SK-N-SH (cell line): ENCODE data around the gene MGLL. TPM values are rescaled to one million over a fixed set of nuclear protein-coding genes. Genes with fewer than 3 reads are reported as not detected.

Source experiments
- CTCF ChIA-PET: fragments of 300-600, 350-600 bp; formaldehyde crosslinking; extraction: SDS; loops from one replicate; lab custom pipeline; 2021; lab: Yijun Ruan, JAX
- POLR2A ChIA-PET: fragments of 350-600 bp; sonication (Branson Sonifier 250); formaldehyde crosslinking; extraction: SDS; loops from one replicate; lab custom pipeline; 2020; ENCODE audit warnings: antibody characterized with exemption, inconsistent platforms; lab: Yijun Ruan, JAX
- DNase-seq: peaks from one replicate; pipeline ENCODE4 v3.0.0; 2012
- H2AFZ ChIP-seq: fragments of 200-600 bp; sonication (generic); 2 replicates; pipeline ENCODE4 v1.8.1; 2016; ENCODE audit warnings: antibody characterized with exemption, mild to moderate bottlenecking, low read depth
- H3F3A ChIP-seq: fragments of 200-600 bp; sonication (generic); replicated peaks from 2 replicates; pipeline ENCODE3; 2016; ENCODE audit warnings: antibody characterized with exemption, mild to moderate bottlenecking; ENCODE audit not compliant: insufficient read depth
- H3K27ac ChIP-seq, 2 experiments: fragments of 200-500 bp in 1 of 2; fragments of 200-600 bp in 1 of 2; sonication (Bioruptor generic) in 1 of 2; sonication (generic), shearing (Covaris generic) in 1 of 2; 2 replicates each; pipeline versions ENCODE4 v1.5.1 to v1.6.1; 2014 to 2016; ENCODE audit warnings: low read depth in 2 of 2, inconsistent platforms in 1 of 2, low read length in 1 of 2, mild to moderate bottlenecking in 1 of 2, mixed read lengths in 1 of 2
- H3K27me3 ChIP-seq: fragments of 200-600 bp; sonication (generic), shearing (Covaris generic); 2 replicates; pipeline ENCODE4 v1.6.1; 2016; ENCODE audit warnings: mixed run types; ENCODE audit not compliant: insufficient read depth
- H3K36me3 ChIP-seq, 2 experiments: fragments of 200-500 bp in 1 of 2; fragments of 200-600 bp in 1 of 2; sonication (Bioruptor generic) in 1 of 2; sonication (generic) in 1 of 2; replicated peaks in 1 of 2; 2 replicates each; pipeline versions ENCODE3 to v1.5.1; 2014 to 2016; ENCODE audit warnings: low read length in 1 of 2, mild to moderate bottlenecking in 1 of 2; ENCODE audit not compliant: insufficient read depth in 2 of 2, control insufficient read depth in 1 of 2
- H3K4me1 ChIP-seq, 2 experiments: fragments of 200-500 bp in 1 of 2; fragments of 200-600 bp in 1 of 2; sonication (Bioruptor generic) in 1 of 2; sonication (generic), shearing (Covaris generic) in 1 of 2; 2 replicates each; pipeline versions ENCODE4 v1.5.1 to v1.6.1; 2014 to 2016; ENCODE audit warnings: low read depth in 1 of 2, low read length in 1 of 2, mixed run types in 1 of 2; ENCODE audit not compliant: insufficient read depth in 2 of 2, control insufficient read depth in 1 of 2
- H3K4me2 ChIP-seq: fragments of 200-600 bp; sonication (generic), shearing (Covaris generic); 2 replicates; pipeline ENCODE4 v1.6.1; 2017; ENCODE audit warnings: mixed run types
- H3K4me3 ChIP-seq, 2 experiments: fragments of 200-500 bp in 1 of 2; fragments of 200-600 bp in 1 of 2; sonication (Bioruptor generic) in 1 of 2; sonication (generic), shearing (Covaris generic) in 1 of 2; 2 replicates each; pipeline versions ENCODE4 v1.5.1 to v1.8.1; 2014 to 2016; ENCODE audit warnings: low read depth in 2 of 2, inconsistent platforms in 1 of 2, low read length in 1 of 2, mild to moderate bottlenecking in 1 of 2, mixed read lengths in 1 of 2, moderate library complexity in 1 of 2
- H3K79me2 ChIP-seq: fragments of 200-600 bp; sonication (generic); 2 replicates; pipeline ENCODE4 v1.8.1; 2017; ENCODE audit warnings: mild to moderate bottlenecking; ENCODE audit not compliant: insufficient read depth
- H3K9ac ChIP-seq: fragments of 200-600 bp; sonication (generic); 2 replicates; pipeline ENCODE4 v1.6.1; 2017; ENCODE audit warnings: mixed run types
- H3K9me2 ChIP-seq: fragments of 200-600 bp; sonication (generic); 2 replicates; pipeline ENCODE4 v1.6.1; 2017; ENCODE audit warnings: mixed run types
- H3K9me3 ChIP-seq: fragments of 200-600 bp; sonication (generic); 2 replicates; pipeline ENCODE4 v1.6.1; 2017; ENCODE audit warnings: mixed run types, mild to moderate bottlenecking, moderate library complexity
- H4K20me1 ChIP-seq: fragments of 200-600 bp; sonication (generic); 2 replicates; pipeline ENCODE4 v1.6.1; 2017; ENCODE audit warnings: mild to moderate bottlenecking, mixed run types; ENCODE audit not compliant: insufficient read depth
- CHD2 ChIP-seq: fragments of 150-350 bp; IDR thresholded peaks from 2 replicates; pipeline ENCODE4 v1.6.1; 2018; ENCODE audit warnings: low read length; ENCODE audit not compliant: partially characterized antibody
- ELF1 ChIP-seq: IDR thresholded peaks from 2 replicates; pipeline ENCODE4 v1.4.0; 2012
- FOXJ3 ChIP-seq: sonication (generic); formaldehyde crosslinking; IDR thresholded peaks from 2 replicates; pipeline ENCODE4 v1.5.1; 2020; ENCODE audit warnings: mild to moderate bottlenecking, missing genetic modification reagents
- GABPA ChIP-seq: IDR thresholded peaks from 2 replicates; pipeline ENCODE4 v1.4.0; 2012; ENCODE audit warnings: low read depth, mild to moderate bottlenecking
- GATA2 ChIP-seq: sonication (generic); formaldehyde crosslinking; IDR thresholded peaks from 2 replicates; pipeline ENCODE4 v1.5.0; 2020; ENCODE audit warnings: mild to moderate bottlenecking, missing genetic modification reagents
- MEF2A ChIP-seq: IDR thresholded peaks from 2 replicates; pipeline ENCODE4 v1.4.0; 2012; ENCODE audit warnings: low read depth, borderline replicate concordance
- POLR2AphosphoS5 ChIP-seq: IDR thresholded peaks from 2 replicates; pipeline ENCODE4 v1.6.1; 2012; ENCODE audit warnings: low read depth, low read length
- RFX5 ChIP-seq: IDR thresholded peaks from 2 replicates; pipeline ENCODE4 v1.6.1; 2012; ENCODE audit warnings: mild to moderate bottlenecking, improper control_type of control experiment, low read length
- RXRA ChIP-seq: IDR thresholded peaks from 2 replicates; pipeline ENCODE4 v1.4.0; 2012; ENCODE audit warnings: low read depth, mild to moderate bottlenecking, borderline replicate concordance
- WGBS: methylation state at CpG from one replicate; pipeline ENCODE4 v1.1.6; 2017; ENCODE audit warnings: low lambda C conversion rate; 5-methylcytosine and 5-hydroxymethylcytosine counted together
- polyA plus RNA-seq, 3 experiments: library from polyadenylated mRNA; depleted of rRNA; stranded (reverse); fragments of >200 nt; gene quantifications; 2 replicates each; pipeline ENCODE4 v1.2.3, GENCODE V29; 2012
- TF ChIP-seq, protein P1 (sequence below): IDR thresholded peaks from 2 replicates; pipeline ENCODE4 v1.4.0; 2012; ENCODE audit warnings: low read depth, borderline replicate concordance

Gene MGLL
- polyA plus RNA-seq, 1 of the 3 experiments (the other 2 are of a cell fraction): 2.2 TPM

DNA sequence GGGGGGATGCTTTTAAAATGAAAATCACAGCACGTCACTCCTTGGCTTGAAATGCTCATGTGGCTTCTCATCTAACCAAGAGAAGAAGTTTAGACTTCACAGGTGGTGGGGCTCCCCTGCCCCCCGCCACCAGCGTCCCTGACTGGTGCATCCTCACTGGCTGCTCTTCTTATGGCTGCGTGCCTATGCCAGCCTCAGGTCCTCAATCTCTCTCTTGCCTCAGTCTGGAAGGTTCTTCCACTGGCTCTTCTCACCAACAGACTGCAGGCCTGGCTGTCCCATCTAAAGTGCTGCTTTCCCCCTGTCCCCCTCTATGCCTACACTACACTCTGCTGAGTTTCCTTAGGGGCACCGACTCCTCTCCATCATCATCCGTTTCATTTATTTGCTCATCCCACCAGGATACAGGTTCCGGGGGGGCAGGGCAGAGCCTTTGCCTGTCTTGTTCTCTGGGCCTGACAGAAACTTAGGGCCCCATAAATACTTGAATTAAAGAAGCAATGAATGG is 128.9 kb downstream of the MGLL start:
- Histone ChIP-seq H4K20me1 (no peaks in the 10 kb centered on the region), H3K36me3 (no peaks in the 10 kb centered on the region), H3F3A (peaks cover 4% of the 10 kb centered on the region), H3K9me2 (no peaks in the 10 kb centered on the region), H2AFZ (no peak overlapping the region), H3K4me2 (no peak overlapping the region), H3K27ac (no peak overlapping the region), H3K4me3 (no peak overlapping the region), H3K9ac (no peak overlapping the region), H3K79me2 (no peaks in the 10 kb centered on the region), H3K4me1 (peaks cover 26 to 68% of the 10 kb centered on the region in 2 experiments; a peak in 3 of 4 replicates), H3K9me3 (no peaks in the 10 kb centered on the region), H3K27me3 (no peaks in the 10 kb centered on the region)
- no peak for TF ChIP-seq GABPA
- ChIA-PET POLR2A (no interaction called here), CTCF (interaction anchor here (0.9 to 9.2 kb wide), 10 partner anchors 20 to 265 kb away, joined by 3 to 141 read pairs (median 6); partner anchors contain the start of genes ABTB1 and MGLL)
- DNase-seq: no peak
- WGBS: 93% methylated on average over 4 of the region's 7 CpGs

DNA sequence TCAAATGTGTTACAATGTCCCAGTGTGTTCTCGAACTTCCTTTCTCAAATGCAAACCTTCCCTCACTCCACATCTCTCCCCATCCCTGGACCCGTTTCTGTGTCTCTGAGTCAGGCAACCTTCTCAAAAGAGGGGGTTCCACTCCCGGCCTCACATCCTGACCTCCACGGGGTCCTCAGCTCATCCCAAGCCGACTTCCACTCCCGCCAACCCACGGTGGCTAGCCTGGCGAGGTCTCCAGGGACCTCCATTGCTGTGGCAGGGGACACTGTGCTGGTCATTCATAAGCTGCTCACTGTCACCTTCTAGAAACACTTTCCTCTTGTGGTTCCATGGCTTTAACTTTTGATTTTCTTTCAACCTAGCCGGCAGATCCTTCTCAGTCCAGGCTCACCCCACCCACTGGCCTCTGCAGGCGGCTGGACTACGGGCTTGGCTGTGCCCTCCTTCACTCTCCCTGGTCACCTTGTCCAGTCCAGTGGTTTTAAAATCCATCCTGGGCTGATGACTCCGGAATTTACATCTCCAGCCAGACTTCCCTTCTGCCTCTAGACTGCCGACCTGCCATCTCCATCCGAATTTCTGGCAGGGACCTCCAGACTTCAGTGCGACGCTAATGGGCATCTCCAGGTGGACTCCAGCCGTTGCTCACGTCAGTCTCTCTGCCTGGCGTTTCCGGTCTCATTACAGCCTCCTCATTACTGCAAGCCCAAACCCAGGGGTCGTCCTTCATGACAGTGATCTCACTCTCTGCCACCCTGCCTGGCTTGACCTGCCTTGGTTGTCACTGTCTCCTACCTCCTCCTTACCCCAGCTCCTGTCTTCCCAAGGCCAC is 129.6 kb downstream of the MGLL start:
- CTCF ChIA-PET: interaction anchor here (0.6 to 9.2 kb wide), 6 partner anchors 11 to 278 kb away, joined by 3 to 141 read pairs (median 8); no protein-coding TSS in a partner anchor
- Histone ChIP-seq H3K36me3 (no peaks in the 10 kb centered on the region), H3F3A (peaks cover 4% of the 10 kb centered on the region), H3K4me1 (peaks cover 26 to 68% of the 10 kb centered on the region in 2 experiments; a peak in 3 of 4 replicates), H3K27ac (no peak overlapping the region), H3K9ac (no peak overlapping the region), H3K4me3 (no peak overlapping the region)
- TF ChIP-seq GABPA: no peak
- TF ChIP-seq, protein P1, sequence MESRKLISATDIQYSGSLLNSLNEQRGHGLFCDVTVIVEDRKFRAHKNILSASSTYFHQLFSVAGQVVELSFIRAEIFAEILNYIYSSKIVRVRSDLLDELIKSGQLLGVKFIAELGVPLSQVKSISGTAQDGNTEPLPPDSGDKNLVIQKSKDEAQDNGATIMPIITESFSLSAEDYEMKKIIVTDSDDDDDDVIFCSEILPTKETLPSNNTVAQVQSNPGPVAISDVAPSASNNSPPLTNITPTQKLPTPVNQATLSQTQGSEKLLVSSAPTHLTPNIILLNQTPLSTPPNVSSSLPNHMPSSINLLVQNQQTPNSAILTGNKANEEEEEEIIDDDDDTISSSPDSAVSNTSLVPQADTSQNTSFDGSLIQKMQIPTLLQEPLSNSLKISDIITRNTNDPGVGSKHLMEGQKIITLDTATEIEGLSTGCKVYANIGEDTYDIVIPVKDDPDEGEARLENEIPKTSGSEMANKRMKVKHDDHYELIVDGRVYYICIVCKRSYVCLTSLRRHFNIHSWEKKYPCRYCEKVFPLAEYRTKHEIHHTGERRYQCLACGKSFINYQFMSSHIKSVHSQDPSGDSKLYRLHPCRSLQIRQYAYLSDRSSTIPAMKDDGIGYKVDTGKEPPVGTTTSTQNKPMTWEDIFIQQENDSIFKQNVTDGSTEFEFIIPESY: no peak
- no peak for TF ChIP-seq RFX5
- TF ChIP-seq FOXJ3 (CRISPR knock-in tag): no peak
- no peak for TF ChIP-seq RXRA
- TF ChIP-seq ELF1: no peak
- TF ChIP-seq MEF2A: no peak
- no peak for TF ChIP-seq GATA2 (CRISPR knock-in tag)
- no peak for TF ChIP-seq POLR2AphosphoS5
- TF ChIP-seq CHD2: no peak
- TF ChIP-seq, all 33 proteins: peak for 0
- WGBS: 85% methylated on average over 21 of the region's 21 CpGs
- no peaks in the 10 kb centered on the region for H4K20me1 ChIP-seq
- POLR2A ChIA-PET: no interaction called here
- no peak overlapping the region for H3K4me2 ChIP-seq
- DNase-seq: no peak
- no peaks in the 10 kb centered on the region for H3K9me2 ChIP-seq
- H3K27me3 ChIP-seq: no peaks in the 10 kb centered on the region
- H3K9me3 ChIP-seq: no peaks in the 10 kb centered on the region
- no peak overlapping the region for H2AFZ ChIP-seq
- H3K79me2 ChIP-seq: no peaks in the 10 kb centered on the region
